Testis (tissue), 3 donors: ENCODE data around the gene CAMTA1. TPM values are rescaled to one million over a fixed set of nuclear protein-coding genes. Genes with fewer than 3 reads are reported as not detected.

Experiments
- DNase-seq: peaks from one replicate; pipeline ENCODE4 v3.0.0-alpha.2; 2019
- H3K27ac ChIP-seq, 2 donors: fragments of 200-600 bp; sonication (generic); one replicate each; pipeline ENCODE4 v1.5.1; 2019
- H3K27me3 ChIP-seq: fragments of 200-600 bp; sonication (generic); one replicate; pipeline ENCODE4 v1.5.1; 2019
- H3K36me3 ChIP-seq: fragments of 200-600 bp; sonication (generic); one replicate; pipeline ENCODE4 v1.5.1; 2017; ENCODE audit warnings: low read depth; ENCODE audit errors: missing control alignments
- H3K4me1 ChIP-seq: fragments of 200-600 bp; sonication (generic); one replicate; pipeline ENCODE4 v1.5.1; 2019
- H3K4me3 ChIP-seq, 2 donors: fragments of 200-600 bp; sonication (generic); one replicate each; pipeline ENCODE4 v1.5.1; 2017 to 2019
- H3K9me3 ChIP-seq: fragments of 200-600 bp; sonication (generic); one replicate; pipeline ENCODE4 v1.5.1; 2017
- CTCF ChIP-seq, 3 experiments: fragments of 450-650 bp in 2 of 3; fragments of 200-600 bp in 1 of 3; sonication (generic) in 1 of 3; IDR thresholded peaks; one replicate each; pipeline ENCODE4 v1.5.1; 2016 to 2019; ENCODE audit warnings: antibody characterized with exemption in 3 of 3, mild to moderate bottlenecking in 2 of 3, moderate library complexity in 1 of 3
- POLR2A ChIP-seq: fragments of 450-650 bp; IDR thresholded peaks from one replicate; pipeline ENCODE4 v1.6.1; 2017; ENCODE audit warnings: antibody characterized with exemption, mild to moderate bottlenecking, moderate library complexity
- WGBS, 2 donors: methylation state at CpG; one replicate each; pipeline ENCODE4 v1.1.5; 2018; 5-methylcytosine and 5-hydroxymethylcytosine counted together
- intact Hi-C: fragments of 100-400 bp; cut with DNase I; formaldehyde crosslinking; loops from one replicate; pipeline ENCODE4 v1.15.1; 2023; ENCODE audit warnings: low total_unique reads
- polyA plus RNA-seq: library from polyadenylated mRNA; stranded (reverse); fragments of 350-450 nt; fragmentation: Illumina TruSeq; extraction: RNeasy Lipid Tissue Mini Kit (QIAGEN cat#74804); gene quantifications from one replicate; pipeline ENCODE4 v1.2.3, GENCODE V29; 2014; ENCODE audit warnings: low read depth, low replicate concordance; ENCODE audit not compliant: insufficient read depth
- total RNA-seq, 2 donors: library from RNA; depleted of rRNA; stranded (reverse); fragments of >200 nt; gene quantifications; one replicate each; pipeline ENCODE4 v1.2.3, GENCODE V29; 2016

Gene CAMTA1
- total and polyA plus RNA-seq, 3 donors from 2014 or later, result 116 to 158 (median 119) TPM

GRCh38 chr1:7478142-7478790 is 693.0 kb downstream of the CAMTA1 start:
- WGBS, 2 donors, result 45 to 50% methylated on average over 11 to 13 of the region's 13 CpGs
- Histone ChIP-seq H3K4me1 (peaks cover 25% of the 10 kb centered on the region), H3K4me3 (no peak overlapping the region), H3K27ac (peak overlapping the region in 1 of 2 donors; percentile 55), H3K36me3 (no peaks in the 10 kb centered on the region), H3K27me3 (no peaks in the 10 kb centered on the region), H3K9me3 (no peaks in the 10 kb centered on the region)
- DNase-seq, result no peak
- intact Hi-C loops, result no loop called here
- TF ChIP-seq POLR2A (no peak), CTCF (IDR thresholded peaks at IDR 0.05) (no peak)

GRCh38 chr1:7478809-7479499 is 693.7 kb downstream of the CAMTA1 start:
- peaks cover 25% of the 10 kb centered on the region for H3K4me1 ChIP-seq
- TF ChIP-seq CTCF (IDR thresholded peaks at IDR 0.05) (no peak), POLR2A (no peak)
- WGBS, 2 donors, result 46 to 60% methylated on average over 14 of the region's 14 CpGs
- no peaks in the 10 kb centered on the region for H3K9me3 ChIP-seq
- H3K4me3 ChIP-seq, result no peak overlapping the region
- no peaks in the 10 kb centered on the region for H3K36me3 ChIP-seq
- peak overlapping the region in 1 of 2 donors; percentile 55 for H3K27ac ChIP-seq
- DNase-seq, result peak; percentile 86
- intact Hi-C loops, result no loop called here
- H3K27me3 ChIP-seq, result no peaks in the 10 kb centered on the region

- no peak for DNase-seq
- Histone ChIP-seq H3K4me3 (no peak overlapping the region), H3K4me1 (peaks cover 25% of the 10 kb centered on the region), H3K27me3 (no peaks in the 10 kb centered on the region), H3K36me3 (no peaks in the 10 kb centered on the region), H3K9me3 (no peaks in the 10 kb centered on the region), H3K27ac (no peak overlapping the region)
- 94 to 97% methylated on average over 2 to 3 of the region's 3 CpGs for WGBS, 2 donors
- TF ChIP-seq POLR2A (no peak), CTCF (IDR thresholded peaks at IDR 0.05) (no peak)
- intact Hi-C loops, result no loop called here
Observed at GRCh38 chr1:7479571-7479970, 694.3 kb downstream of the CAMTA1 start.

- intact Hi-C loops, result no loop called here
- no peaks in the 10 kb centered on the region for H3K27me3 ChIP-seq
- 62 to 82% methylated on average over 3 of the region's 3 CpGs for WGBS, 2 donors
- DNase-seq, result no peak
- H3K36me3 ChIP-seq, result no peaks in the 10 kb centered on the region
- H3K27ac ChIP-seq, result no peak overlapping the region
- no peaks in the 10 kb centered on the region for H3K9me3 ChIP-seq
- peaks cover 25% of the 10 kb centered on the region for H3K4me1 ChIP-seq
- TF ChIP-seq CTCF (IDR thresholded peaks at IDR 0.05) (no peak), POLR2A (no peak)
- H3K4me3 ChIP-seq, result no peak overlapping the region
Observed at GRCh38 chr1:7481194-7481593, 695.9 kb downstream of the CAMTA1 start.
